Measurements from ENCODE around the gene NME9. TPM values are rescaled to one million over a fixed set of nuclear protein-coding genes. Genes with fewer than 3 reads are reported as not detected.

NME9 gene
- total RNA-seq, 1 experiment from 2014 or later, result not detected

DNA sequence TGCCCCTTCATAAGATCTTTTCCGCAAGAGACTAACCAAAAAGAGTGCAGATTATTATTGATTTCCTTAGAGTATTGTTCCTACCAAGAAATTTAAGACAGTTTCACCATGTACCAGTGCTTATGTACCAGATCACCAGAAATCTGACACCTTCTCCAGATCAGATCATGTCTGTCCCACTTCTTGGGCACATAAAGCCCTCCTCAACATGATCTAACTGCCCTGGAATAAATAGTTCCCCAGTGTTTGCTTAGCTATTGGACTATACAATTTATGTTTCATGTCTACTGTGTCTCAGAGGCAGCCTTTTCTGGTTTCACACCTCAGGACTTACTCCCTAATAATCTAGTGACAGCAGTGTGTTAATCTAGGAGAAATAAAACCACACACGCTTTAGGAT, 46.8 kb downstream of the NME9 start:
- POLR2A ChIA-PET, result no interaction called here

DNA sequence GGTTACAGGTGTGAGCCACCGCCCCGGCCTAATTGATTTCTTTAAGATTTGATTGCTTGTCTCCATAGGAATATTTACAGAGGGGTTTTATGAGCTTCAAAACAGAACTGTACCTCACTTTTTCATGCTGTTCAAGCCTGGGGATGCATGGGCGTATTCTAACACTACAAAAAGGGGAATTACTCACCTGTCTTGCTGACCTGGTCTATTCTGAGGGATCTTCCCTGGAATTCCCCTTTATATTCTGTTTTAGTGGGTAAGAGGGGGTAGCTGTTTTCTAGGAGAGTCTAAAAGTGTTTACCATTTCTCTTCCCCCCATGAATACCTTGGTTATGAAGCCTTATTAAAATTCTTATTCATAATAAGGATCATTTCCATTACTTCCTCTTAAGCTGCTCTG, 48.1 kb downstream of the NME9 start:
- H3K4me1 ChIP-seq, result no peaks in the 10 kb centered on the region
- peak overlapping the region; percentile 62 for H3K27ac Mint-ChIP-seq (ENCODE audit: unreplicated experiment)

More for the DNA sequence above, 46.8 kb downstream of the NME9 start:
- H3K27me3 Mint-ChIP-seq (ENCODE audit: insufficient read depth, unreplicated experiment), result no peaks in the 10 kb centered on the region
- peaks cover 5% of the 10 kb centered on the region for H3K4me1 Mint-ChIP-seq (ENCODE audit: low read depth, unreplicated experiment)
- Histone ChIP-seq H3K27me3 (replicated peaks; ENCODE audit: control insufficient read depth, insufficient read depth, low read length) (no peaks in the 10 kb centered on the region), H3K4me1 (no peaks in the 10 kb centered on the region), H3K9me3 (no peaks in the 10 kb centered on the region), H3K36me3 (ENCODE audit: control insufficient read depth, insufficient read depth, low read length) (no peaks in the 10 kb centered on the region; the same call in 1 of the 2 replicates), H3K4me3 (ENCODE audit: low read depth, low read length) (no peak overlapping the region)
- no peak overlapping the region for H3K4me3 Mint-ChIP-seq (ENCODE audit: unreplicated experiment)
- TF ChIP-seq, protein P1, sequence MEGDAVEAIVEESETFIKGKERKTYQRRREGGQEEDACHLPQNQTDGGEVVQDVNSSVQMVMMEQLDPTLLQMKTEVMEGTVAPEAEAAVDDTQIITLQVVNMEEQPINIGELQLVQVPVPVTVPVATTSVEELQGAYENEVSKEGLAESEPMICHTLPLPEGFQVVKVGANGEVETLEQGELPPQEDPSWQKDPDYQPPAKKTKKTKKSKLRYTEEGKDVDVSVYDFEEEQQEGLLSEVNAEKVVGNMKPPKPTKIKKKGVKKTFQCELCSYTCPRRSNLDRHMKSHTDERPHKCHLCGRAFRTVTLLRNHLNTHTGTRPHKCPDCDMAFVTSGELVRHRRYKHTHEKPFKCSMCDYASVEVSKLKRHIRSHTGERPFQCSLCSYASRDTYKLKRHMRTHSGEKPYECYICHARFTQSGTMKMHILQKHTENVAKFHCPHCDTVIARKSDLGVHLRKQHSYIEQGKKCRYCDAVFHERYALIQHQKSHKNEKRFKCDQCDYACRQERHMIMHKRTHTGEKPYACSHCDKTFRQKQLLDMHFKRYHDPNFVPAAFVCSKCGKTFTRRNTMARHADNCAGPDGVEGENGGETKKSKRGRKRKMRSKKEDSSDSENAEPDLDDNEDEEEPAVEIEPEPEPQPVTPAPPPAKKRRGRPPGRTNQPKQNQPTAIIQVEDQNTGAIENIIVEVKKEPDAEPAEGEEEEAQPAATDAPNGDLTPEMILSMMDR (IDR thresholded peaks at IDR 0.05; ENCODE audit: insufficient read depth in 1 of 2, low read depth in 1 of 2, low read length in 1 of 2, severe bottlenecking in 1 of 2, unreplicated experiment in 1 of 2), result no peak
- intact Hi-C loops (cut with micrococcal nuclease; ENCODE audit: unreplicated experiment), result no loop called here
- peaks cover 11% of the 10 kb centered on the region for H3K36me3 Mint-ChIP-seq (ENCODE audit: insufficient read depth, unreplicated experiment)
- H3K9me3 Mint-ChIP-seq (ENCODE audit: unreplicated experiment), result no peaks in the 10 kb centered on the region
- CTCF ChIA-PET, result no interaction called here
- H3K27ac Mint-ChIP-seq (ENCODE audit: unreplicated experiment), result no peak overlapping the region
- no peak for DNase-seq
- BruUV-seq (replicated peaks), result no TSS peak

DNA sequence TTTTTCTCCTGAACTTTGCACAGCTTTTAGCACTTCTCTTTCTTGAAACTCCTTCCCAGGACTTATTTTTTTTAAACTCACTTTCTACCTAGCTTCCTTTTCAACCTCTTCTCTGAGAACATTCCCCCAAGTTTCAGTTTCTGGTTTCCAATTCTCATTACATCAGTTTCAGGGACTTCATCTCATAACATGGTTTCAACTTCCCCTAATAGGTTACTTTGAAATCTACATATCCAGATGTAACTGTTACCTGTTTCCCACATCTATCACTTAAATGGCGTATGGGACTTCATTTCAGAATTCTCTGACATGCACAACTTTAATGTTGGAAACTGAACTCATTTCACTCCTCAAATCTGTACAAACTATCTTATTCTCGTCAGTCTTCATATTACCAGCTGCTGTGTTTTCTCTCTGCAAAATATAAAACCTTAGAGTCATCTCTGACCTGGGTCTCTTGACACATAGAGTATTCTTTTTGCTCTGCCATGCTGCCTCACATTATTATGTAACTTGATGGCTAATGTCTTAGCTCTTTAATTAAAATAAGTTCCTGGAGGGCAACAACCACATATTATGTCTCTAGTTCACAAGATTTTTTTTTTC, 58.4 kb downstream of the NME9 start:
- no TSS peak for BruUV-seq (replicated peaks)
- H3K4me3 ChIP-seq (ENCODE audit: low read depth, low read length), result no peak overlapping the region
- no peak for DNase-seq
- H3K9me3 ChIP-seq, result no peaks in the 10 kb centered on the region
- no peaks in the 10 kb centered on the region for H3K4me1 ChIP-seq
- no peaks in the 10 kb centered on the region for H3K27me3 ChIP-seq (replicated peaks; ENCODE audit: control insufficient read depth, insufficient read depth, low read length)
- Mint-ChIP-seq H3K27me3 (ENCODE audit: insufficient read depth, unreplicated experiment) (no peaks in the 10 kb centered on the region), H3K4me1 (ENCODE audit: low read depth, unreplicated experiment) (no peaks in the 10 kb centered on the region), H3K27ac (ENCODE audit: unreplicated experiment) (no peak overlapping the region), H3K36me3 (ENCODE audit: insufficient read depth, unreplicated experiment) (peaks cover 51% of the 10 kb centered on the region), H3K9me3 (ENCODE audit: unreplicated experiment) (no peaks in the 10 kb centered on the region), H3K4me3 (ENCODE audit: unreplicated experiment) (no peak overlapping the region)
- ChIA-PET POLR2A (no interaction called here), CTCF (no interaction called here)
- intact Hi-C loops (cut with micrococcal nuclease; ENCODE audit: unreplicated experiment), result no loop called here
- TF ChIP-seq, protein P1 (IDR thresholded peaks at IDR 0.05; ENCODE audit: insufficient read depth in 1 of 2, low read depth in 1 of 2, low read length in 1 of 2, severe bottlenecking in 1 of 2, unreplicated experiment in 1 of 2), result no peak
- H3K36me3 ChIP-seq (ENCODE audit: control insufficient read depth, insufficient read depth, low read length), result no peaks in the 10 kb centered on the region

More for the DNA sequence above, 48.1 kb downstream of the NME9 start:
- intact Hi-C loops (cut with micrococcal nuclease; ENCODE audit: unreplicated experiment), result no loop called here
- no peaks in the 10 kb centered on the region for H3K9me3 Mint-ChIP-seq (ENCODE audit: unreplicated experiment)
- no peaks in the 10 kb centered on the region for H3K27me3 ChIP-seq (replicated peaks; ENCODE audit: control insufficient read depth, insufficient read depth, low read length)
- POLR2A ChIA-PET, result interaction anchor here (0.5 kb wide), 1 partner anchor 54 kb away, joined by 4 read pairs; no protein-coding TSS in a partner anchor
- no peak overlapping the region for H3K4me3 Mint-ChIP-seq (ENCODE audit: unreplicated experiment)
- H3K36me3 Mint-ChIP-seq (ENCODE audit: insufficient read depth, unreplicated experiment), result peaks cover 20% of the 10 kb centered on the region
- DNase-seq, result no peak
- no peaks in the 10 kb centered on the region; the same call in 1 of the 2 replicates for H3K36me3 ChIP-seq (ENCODE audit: control insufficient read depth, insufficient read depth, low read length)
- no TSS peak for BruUV-seq (replicated peaks)
- CTCF ChIA-PET, result no interaction called here
- peaks cover 5% of the 10 kb centered on the region for H3K4me1 Mint-ChIP-seq (ENCODE audit: low read depth, unreplicated experiment)
- no peaks in the 10 kb centered on the region for H3K9me3 ChIP-seq
- H3K4me3 ChIP-seq (ENCODE audit: low read depth, low read length), result no peak overlapping the region
- H3K27me3 Mint-ChIP-seq (ENCODE audit: insufficient read depth, unreplicated experiment), result no peaks in the 10 kb centered on the region
- TF ChIP-seq, protein P1 (IDR thresholded peaks at IDR 0.05; ENCODE audit: insufficient read depth in 1 of 2, low read depth in 1 of 2, low read length in 1 of 2, severe bottlenecking in 1 of 2, unreplicated experiment in 1 of 2), result no peak
